HEK293 (cell line): ENCODE measurements around the gene GNG3.

ENCODE experiments used
- CTCF ChIA-PET: fragments of 350-600 bp; formaldehyde crosslinking; extraction: SDS; loops from one replicate; lab custom pipeline; 2021; ENCODE audit warnings: antibody characterized with exemption; lab: Yijun Ruan, JAX
- POLR2A ChIA-PET: fragments of 300-600 bp; formaldehyde crosslinking; extraction: SDS; loops from one replicate; lab custom pipeline; 2020; ENCODE audit warnings: antibody characterized with exemption, inconsistent platforms; lab: Yijun Ruan, JAX
- H3K27ac ChIP-seq: fragments of 200-500 bp; sonication (Bioruptor generic); 2 replicates; pipeline ENCODE4 v1.5.1; 2014; ENCODE audit warnings: low read depth, low read length, control low read depth, inconsistent platforms; ENCODE audit errors: extremely low read depth
- H3K36me3 ChIP-seq, 2 experiments: fragments of 200-500 bp in 1 of 2; sonication (Bioruptor generic) in 1 of 2; 1 replicate in 1 of 2; 2 replicates in 1 of 2; pipeline ENCODE4 v1.5.1; 2014 to 2017; ENCODE audit warnings: inconsistent platforms in 2 of 2, low read length in 2 of 2; ENCODE audit not compliant: control insufficient read depth in 2 of 2, insufficient read depth in 1 of 2
- H3K4me1 ChIP-seq: fragments of 200-500 bp; sonication (Bioruptor generic); 2 replicates; pipeline ENCODE4 v1.5.1; 2014; ENCODE audit warnings: mild to moderate bottlenecking, low read length, inconsistent platforms; ENCODE audit not compliant: control insufficient read depth, insufficient read depth
- H3K4me3 ChIP-seq: 2 replicates; pipeline ENCODE4 v1.5.1; 2011; ENCODE audit warnings: low read depth, mild to moderate bottlenecking, control low read depth, low read length, moderate library complexity
- H3K9me3 ChIP-seq: fragments of 200-500 bp; sonication (Bioruptor generic); 2 replicates; pipeline ENCODE4 v1.5.1; 2014; ENCODE audit warnings: low read depth, low read length, inconsistent platforms; ENCODE audit not compliant: control insufficient read depth, insufficient read depth
- BCL11B ChIP-seq: fragments of 450-650 bp; formaldehyde crosslinking; IDR thresholded peaks from 2 replicates; pipeline ENCODE4 v1.5.1; 2016; ENCODE audit warnings: low read depth, missing biosample characterization, missing genetic modification characterization
- CTCF ChIP-seq: fragments of 450-650 bp; formaldehyde crosslinking; IDR thresholded peaks from 2 replicates; pipeline ENCODE4 v1.5.1; 2016; ENCODE audit warnings: missing biosample characterization, missing genetic modification characterization
- GFI1B ChIP-seq: fragments of 450-650 bp; formaldehyde crosslinking; IDR thresholded peaks from 2 replicates; pipeline ENCODE4 v1.5.1; 2016; ENCODE audit warnings: missing biosample characterization, missing genetic modification characterization
- KLF8 ChIP-seq: fragments of 450-650 bp; formaldehyde crosslinking; IDR thresholded peaks from 2 replicates; pipeline ENCODE4 v1.5.1; 2016; ENCODE audit warnings: missing biosample characterization, missing genetic modification characterization
- SCRT2 ChIP-seq: fragments of 450-650 bp; formaldehyde crosslinking; IDR thresholded peaks from 2 replicates; pipeline ENCODE4 v1.5.1; 2016; ENCODE audit warnings: missing biosample characterization, missing genetic modification characterization
- ZNF132 ChIP-seq: fragments of 450-650 bp; formaldehyde crosslinking; IDR thresholded peaks from 2 replicates; pipeline ENCODE4 v1.5.1; 2017; ENCODE audit warnings: missing biosample characterization, missing genetic modification characterization, borderline replicate concordance
- ZNF155 ChIP-seq: fragments of 450-650 bp; formaldehyde crosslinking; IDR thresholded peaks from 2 replicates; pipeline ENCODE4 v1.5.1; 2016; ENCODE audit warnings: missing biosample characterization, missing genetic modification characterization
- ZNF16 ChIP-seq: fragments of 450-650 bp; formaldehyde crosslinking; IDR thresholded peaks from 2 replicates; pipeline ENCODE4 v1.5.1; 2016; ENCODE audit warnings: low read depth, missing biosample characterization, missing genetic modification characterization
- ZNF175 ChIP-seq: fragments of 450-650 bp; formaldehyde crosslinking; IDR thresholded peaks from 2 replicates; pipeline ENCODE4 v1.5.1; 2016; ENCODE audit warnings: missing biosample characterization, missing genetic modification characterization
- ZNF18 ChIP-seq: fragments of 450-650 bp; formaldehyde crosslinking; IDR thresholded peaks from 2 replicates; pipeline ENCODE4 v1.5.1; 2016; ENCODE audit warnings: missing biosample characterization, missing genetic modification characterization
- ZNF19 ChIP-seq: fragments of 450-650 bp; formaldehyde crosslinking; IDR thresholded peaks from 2 replicates; pipeline ENCODE4; 2016; ENCODE audit warnings: missing biosample characterization, missing genetic modification characterization, low read depth
- ZNF341 ChIP-seq: fragments of 450-650 bp; formaldehyde crosslinking; IDR thresholded peaks from 2 replicates; pipeline ENCODE4; 2016; ENCODE audit warnings: low read depth, missing biosample characterization, missing genetic modification characterization
- ZNF354C ChIP-seq: fragments of 450-650 bp; formaldehyde crosslinking; IDR thresholded peaks from 2 replicates; pipeline ENCODE4 v1.5.1; 2016; ENCODE audit warnings: missing biosample characterization, missing genetic modification characterization, low read depth, borderline replicate concordance
- ZNF426 ChIP-seq: fragments of 450-650 bp; formaldehyde crosslinking; IDR thresholded peaks from 2 replicates; pipeline ENCODE4 v1.5.1; 2017; ENCODE audit warnings: missing biosample characterization, missing genetic modification characterization, mild to moderate bottlenecking, inconsistent platforms, moderate library complexity
- ZNF513 ChIP-seq: fragments of 450-650 bp; IDR thresholded peaks from 2 replicates; pipeline ENCODE4 v1.5.1; 2018; ENCODE audit warnings: missing biosample characterization, missing genetic modification characterization
- ZNF639 ChIP-seq: fragments of 450-650 bp; formaldehyde crosslinking; IDR thresholded peaks from 2 replicates; pipeline ENCODE4 v1.5.1; 2016; ENCODE audit warnings: missing biosample characterization, missing genetic modification characterization
- ZNF654 ChIP-seq: fragments of 450-650 bp; formaldehyde crosslinking; IDR thresholded peaks from 2 replicates; pipeline ENCODE4 v1.5.1; 2016; ENCODE audit warnings: low read depth, missing biosample characterization, missing genetic modification characterization
- ZNF792 ChIP-seq: fragments of 450-650 bp; formaldehyde crosslinking; IDR thresholded peaks from 2 replicates; pipeline ENCODE4 v1.5.1; 2016; ENCODE audit warnings: missing biosample characterization, missing genetic modification characterization

Gene GNG3

GRCh38 chr11:62732830-62733229 is 25.4 kb downstream of the GNG3 start:
- no peak overlapping the region for H3K27ac ChIP-seq
- peaks cover 4% of the 10 kb centered on the region; the same call in 1 of the 2 replicates for H3K4me1 ChIP-seq
- CTCF ChIA-PET, result interaction anchor here (0.6 to 1.4 kb wide), 4 partner anchors 20 to 290 kb away, joined by 3 to 5 read pairs (median 4); partner anchors contain the start of gene ZBTB3
- TF ChIP-seq ZNF341 (no peak), ZNF19 (tag by site-specific recombination) (no peak), CTCF (tag by site-specific recombination) (peak; percentile 34; the same call in 1 of the 2 replicates), ZNF155 (no peak), ZNF654 (peak; percentile 55)
- H3K4me3 ChIP-seq, result no peak overlapping the region
- no peaks in the 10 kb centered on the region for H3K9me3 ChIP-seq
- POLR2A ChIA-PET, result interaction anchor here (10.0 kb wide), 1 partner anchor 22 kb away, joined by 137 read pairs; the partner anchor contains the start of gene ZBTB3
- peaks cover 19 to 41% of the 10 kb centered on the region in 2 experiments; a peak in 2 of 3 replicates for H3K36me3 ChIP-seq

GRCh38 chr11:62737196-62737595 is 29.7 kb downstream of the GNG3 start:
- no peaks in the 10 kb centered on the region for H3K4me1 ChIP-seq
- H3K9me3 ChIP-seq, result no peaks in the 10 kb centered on the region
- H3K27ac ChIP-seq, result no peak overlapping the region
- CTCF ChIA-PET, result interaction anchor here (1.3 kb wide), 1 partner anchor 32 kb away, joined by 3 read pairs; no protein-coding TSS in a partner anchor
- POLR2A ChIA-PET, result interaction anchor here (0.6 to 0.7 kb wide), 2 partner anchors 17 to 102 kb away, joined by 3 to 6 read pairs; partner anchors contain the start of gene ZBTB3
- peaks cover 34 to 59% of the 10 kb centered on the region in 2 experiments for H3K36me3 ChIP-seq
- TF ChIP-seq BCL11B (tag by site-specific recombination) (no peak), KLF8 (tag by site-specific recombination) (no peak), ZNF792 (tag by site-specific recombination) (no peak), ZNF18 (tag by site-specific recombination) (no peak), ZNF175 (tag by site-specific recombination) (no peak), GFI1B (no peak), ZNF639 (tag by site-specific recombination) (no peak), ZNF354C (tag by site-specific recombination) (no peak), SCRT2 (tag by site-specific recombination) (no peak), ZNF513 (tag by site-specific recombination) (no peak), ZNF132 (tag by site-specific recombination) (no peak), ZNF16 (tag by site-specific recombination) (no peak), ZNF426 (tag by site-specific recombination) (no peak)
- H3K4me3 ChIP-seq, result no peak overlapping the region
